HT1080 (cell line): Measurements from ENCODE around the gene GRK5. TPM values are rescaled to one million over a fixed set of nuclear protein-coding genes. Genes with fewer than 3 reads are reported as not detected.

Experiments
- DNase-seq: peaks from one replicate; pipeline ENCODE4 v3.0.0-alpha.2; 2015; ENCODE audit warnings: low read depth
- total RNA-seq: library from RNA; depleted of rRNA; stranded (reverse); fragments of >200 nt; shearing (Covaris generic); gene quantifications from 2 replicates; pipeline ENCODE4 v1.2.3, GENCODE V29; 2014

GRK5 gene
- total RNA-seq, 1 experiment from 2014 or later = 11.4 TPM

DNA sequence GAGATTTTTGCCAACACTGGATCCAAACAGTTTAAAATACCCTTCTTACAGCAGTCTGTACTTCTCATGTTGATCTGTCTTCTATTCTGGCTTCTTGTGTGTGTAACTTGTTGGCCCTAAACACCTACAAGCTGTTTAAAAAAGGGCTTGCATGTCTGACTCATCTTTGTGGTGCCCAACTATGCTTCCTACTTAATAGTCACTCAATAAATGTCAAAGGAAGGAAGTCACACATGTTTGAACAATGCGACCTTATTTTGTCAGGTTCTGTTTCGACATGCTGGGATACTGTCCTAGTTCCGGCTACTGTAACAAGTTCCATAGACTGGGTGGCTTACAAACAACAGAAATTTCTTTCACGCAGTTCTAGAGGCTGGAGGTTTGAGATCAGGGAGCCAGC lies 9.4 kb upstream of the GRK5 start:
- DNase-seq = peak; percentile 68

GRCh38 chr10:119198438-119198837 lies 8.9 kb upstream of the GRK5 start:
- DNase-seq = no peak

- DNase-seq = peak; percentile 72
These were observed 8.0 kb upstream of the GRK5 start for GRCh38 chr10:119199231-119199992.

- no peak for DNase-seq
These were observed 6.1 kb upstream of the GRK5 start for GRCh38 chr10:119201233-119201632.

DNA sequence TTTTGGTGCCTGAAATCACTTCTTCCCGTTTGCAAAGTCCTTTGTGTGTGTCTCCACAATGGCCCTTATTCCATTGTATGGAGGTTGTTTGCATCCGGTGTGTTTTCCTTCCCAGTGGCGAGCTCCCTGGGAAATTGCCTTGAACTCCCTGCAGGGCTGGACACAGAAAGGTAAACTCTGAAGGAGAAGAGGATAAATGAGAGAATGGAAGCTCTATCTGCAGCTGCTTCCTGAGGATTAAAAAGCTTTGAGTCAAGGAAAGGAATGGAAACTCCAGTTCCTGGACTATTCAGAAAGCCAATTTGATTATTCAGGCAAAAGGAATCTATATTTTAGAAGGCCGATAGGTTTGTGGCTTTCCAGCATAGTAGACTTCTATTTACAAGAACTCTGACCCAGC lies 4.4 kb upstream of the GRK5 start:
- DNase-seq = peak; percentile 80

DNA sequence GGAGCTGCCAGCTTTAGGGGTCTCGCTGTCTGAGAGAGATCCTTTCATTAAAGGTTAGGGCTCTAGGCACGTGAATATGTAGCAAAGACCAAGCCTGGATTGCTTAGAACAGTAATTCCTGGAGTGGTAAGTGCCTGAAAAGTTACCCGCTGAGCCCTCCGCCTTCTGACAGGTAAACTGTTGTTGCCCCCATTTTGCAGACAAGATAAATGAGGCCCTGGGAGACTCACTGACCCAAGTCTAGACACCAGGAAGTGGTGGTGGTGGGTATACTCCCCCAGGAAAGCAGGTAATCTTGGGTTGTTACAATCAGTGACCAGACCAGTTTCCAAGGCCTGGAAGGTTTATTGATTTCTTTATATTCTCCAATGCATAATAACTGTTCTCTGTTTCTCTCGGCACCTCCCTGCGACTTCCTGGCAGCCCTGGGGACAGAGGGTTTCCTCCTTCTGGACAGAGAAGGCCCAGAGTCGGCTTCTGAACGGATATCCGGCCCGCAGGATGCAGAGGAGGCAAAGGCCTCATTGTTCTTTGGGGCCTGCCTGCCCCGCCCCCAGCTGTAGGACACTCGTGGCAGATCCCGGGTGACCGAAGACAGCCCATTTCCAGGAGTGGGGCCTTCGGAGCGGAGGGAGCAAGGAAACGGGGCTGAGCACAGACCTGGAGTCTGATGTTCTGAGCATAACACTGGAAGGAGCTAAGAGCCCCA lies 1.3 kb upstream of the GRK5 start:
- DNase-seq = peak; percentile 74

- peak; percentile 66 for DNase-seq
These were observed 587 bp upstream of the GRK5 start for GRCh38 chr10:119206603-119207365.

DNA sequence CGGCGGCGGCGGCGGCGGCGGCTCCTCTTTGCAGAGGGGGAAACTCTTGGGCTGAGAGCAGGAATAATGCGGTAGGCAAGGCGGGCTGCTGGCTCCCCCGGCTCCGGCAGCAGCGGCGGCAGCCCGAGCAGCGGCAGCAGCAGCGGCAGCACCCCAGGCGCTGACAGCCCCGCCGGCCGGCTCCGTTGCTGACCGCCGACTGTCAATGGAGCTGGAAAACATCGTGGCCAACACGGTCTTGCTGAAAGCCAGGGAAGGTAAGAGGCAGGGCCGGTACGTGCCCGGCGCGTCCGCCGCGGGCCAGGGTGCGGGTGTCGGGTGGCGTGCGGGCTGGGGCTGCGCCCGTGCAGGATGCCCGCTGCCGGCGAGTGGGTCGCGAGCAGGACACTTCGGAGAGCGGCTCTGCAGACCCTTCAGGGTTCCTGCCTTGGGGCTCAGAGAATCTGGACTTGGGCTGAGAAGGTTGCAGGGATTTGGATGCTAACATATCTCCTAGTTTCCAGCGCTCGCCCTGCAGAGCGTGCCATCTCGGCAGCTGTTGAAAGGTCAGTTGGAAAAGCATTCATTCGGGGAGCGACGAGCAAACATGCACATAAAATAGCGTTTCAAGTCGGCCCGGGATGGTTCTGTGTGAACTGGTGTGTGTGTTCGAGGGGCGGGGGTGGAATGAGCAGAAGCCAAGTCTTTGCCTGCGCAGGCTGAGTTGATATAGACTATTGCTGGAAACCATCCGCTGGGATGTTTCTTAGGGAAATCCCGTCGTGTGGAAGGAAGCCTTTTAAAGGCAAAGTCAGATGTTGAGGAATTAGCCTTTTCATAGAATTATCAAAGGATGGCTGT lies 562 bp downstream of the GRK5 start:
- peak; percentile 41 for DNase-seq

DNA sequence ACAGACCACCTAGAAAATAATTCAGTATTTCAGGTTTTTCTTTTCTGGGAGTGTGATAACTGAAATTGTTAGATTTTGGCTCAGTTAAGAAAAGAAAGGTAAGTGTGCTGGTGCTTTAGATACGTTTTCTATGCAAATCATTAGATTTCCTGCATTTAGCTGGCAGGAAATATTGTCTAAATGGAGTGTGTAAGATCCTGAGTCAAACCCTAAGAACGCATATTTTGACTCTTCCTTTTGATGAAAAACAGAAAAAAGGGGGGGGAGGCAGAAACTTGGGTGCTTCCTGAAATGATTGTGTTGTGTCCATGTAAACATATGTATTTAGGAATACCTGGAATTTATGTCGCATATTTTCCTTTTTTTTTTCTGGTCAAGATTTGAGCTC lies 1.2 kb downstream of the GRK5 start:
- DNase-seq = peak; percentile 20

DNA sequence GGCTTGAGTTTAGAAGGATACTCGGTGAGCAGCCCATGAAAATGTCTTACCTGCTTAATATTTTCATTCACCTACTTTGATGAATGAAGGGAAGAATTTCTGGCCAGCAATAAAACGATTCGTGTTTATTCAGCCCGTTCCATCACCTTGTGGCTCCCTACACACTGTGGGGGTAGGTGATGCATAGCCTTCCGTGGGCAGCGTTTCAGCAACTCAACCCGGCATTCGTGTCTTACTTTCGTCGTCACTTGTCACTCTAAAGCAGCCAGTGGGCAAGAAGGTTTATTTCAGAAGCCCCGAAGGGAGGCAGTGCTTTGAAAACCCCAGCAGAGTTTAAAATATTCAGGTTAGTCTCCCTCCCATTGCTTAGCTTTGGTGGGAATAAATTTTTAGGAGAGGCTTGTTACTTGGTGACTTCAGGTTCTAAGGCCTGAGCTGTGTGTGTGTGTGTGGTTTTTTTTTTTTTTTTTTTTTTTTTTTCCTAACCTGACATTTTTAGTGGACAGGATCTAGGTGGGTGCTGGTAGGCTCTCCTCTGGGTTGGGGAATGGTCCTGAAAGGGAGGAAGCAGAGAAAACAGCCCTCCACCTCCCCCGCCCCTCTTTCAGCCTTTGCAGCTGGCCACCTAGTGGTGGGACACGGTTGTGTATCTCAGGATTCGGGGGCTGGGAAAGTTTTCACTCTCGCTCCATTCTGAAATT lies 1.8 kb downstream of the GRK5 start:
- peak; percentile 50 for DNase-seq

- DNase-seq = no peak
These were observed 2.5 kb downstream of the GRK5 start for GRCh38 chr10:119209736-119210355.

DNA sequence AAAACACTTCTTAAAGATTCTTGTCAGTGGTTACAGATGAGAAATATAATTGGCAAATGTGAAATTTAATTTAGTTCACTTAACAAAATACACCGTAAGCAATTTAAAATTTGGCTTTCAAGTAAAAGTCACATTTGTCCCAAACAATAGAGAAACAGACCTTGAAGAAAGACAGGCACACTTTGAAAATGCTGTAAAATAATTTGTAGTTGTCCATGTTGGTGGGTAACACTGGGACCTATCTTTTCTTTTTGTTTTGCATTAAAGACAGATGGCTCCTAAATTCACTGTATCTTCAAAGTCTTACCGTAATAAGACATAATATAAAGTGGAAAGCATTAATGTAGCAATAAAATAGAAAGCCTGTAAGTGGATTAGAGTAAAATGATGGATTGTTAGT lies 3.3 kb downstream of the GRK5 start:
- no peak for DNase-seq

DNA sequence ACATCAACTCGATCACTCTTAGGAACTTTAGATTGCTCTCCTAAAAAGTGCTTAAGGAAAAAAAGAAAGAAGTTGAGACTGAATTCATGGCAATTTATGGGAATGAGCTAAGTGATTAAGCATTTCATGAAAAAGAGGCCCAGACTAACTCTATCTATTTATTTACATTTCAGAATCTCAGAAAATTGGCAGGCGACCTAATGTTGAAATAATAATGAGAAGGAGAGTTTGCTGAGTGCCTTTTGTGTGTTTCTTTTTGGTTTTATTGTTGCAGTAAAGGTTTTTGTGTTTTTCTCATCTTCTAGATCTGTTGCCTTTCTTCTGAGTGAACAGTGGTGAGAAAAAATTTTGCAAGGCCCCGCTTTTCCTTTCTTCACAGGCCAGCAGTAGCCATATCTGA lies 3.8 kb downstream of the GRK5 start:
- no peak for DNase-seq

DNA sequence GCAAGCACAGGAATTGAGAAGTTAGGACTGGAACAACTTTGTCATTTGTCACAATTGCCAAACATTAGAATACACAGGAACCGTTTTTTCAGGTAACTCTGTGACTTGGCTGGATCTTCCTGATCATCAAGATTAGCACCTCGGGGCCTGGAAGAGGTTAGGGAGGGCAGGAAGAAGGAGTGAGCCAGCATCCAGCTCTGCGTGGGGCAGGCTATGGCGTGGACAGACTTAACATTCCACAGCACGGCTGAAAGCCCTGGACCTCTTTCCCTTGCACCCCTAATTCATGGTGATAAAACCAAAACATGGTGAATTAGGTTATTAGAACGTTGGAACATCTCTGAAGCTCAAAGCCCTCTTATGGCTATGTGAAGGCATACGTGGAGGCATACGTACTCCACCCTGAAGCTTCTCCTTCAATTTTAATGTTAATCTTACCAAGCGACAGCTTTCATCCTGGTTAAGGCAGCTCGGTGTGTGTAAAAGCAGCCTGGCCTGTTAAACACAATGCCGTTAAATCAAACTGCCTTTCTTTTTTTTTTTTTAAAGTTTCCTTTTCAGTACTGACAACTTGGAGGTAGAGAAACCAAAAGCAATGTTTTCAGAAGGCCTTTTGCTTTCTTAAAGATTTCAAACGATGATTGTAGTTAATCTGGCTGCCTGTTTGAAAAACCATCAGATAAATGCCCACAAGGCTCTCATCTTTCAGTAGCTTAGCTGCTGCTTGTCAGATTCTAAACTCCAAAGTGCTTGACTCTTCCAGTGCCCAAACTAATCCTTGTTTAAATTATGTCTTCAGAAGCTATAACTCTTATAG lies 4.5 kb downstream of the GRK5 start:
- DNase-seq = no peak

DNA sequence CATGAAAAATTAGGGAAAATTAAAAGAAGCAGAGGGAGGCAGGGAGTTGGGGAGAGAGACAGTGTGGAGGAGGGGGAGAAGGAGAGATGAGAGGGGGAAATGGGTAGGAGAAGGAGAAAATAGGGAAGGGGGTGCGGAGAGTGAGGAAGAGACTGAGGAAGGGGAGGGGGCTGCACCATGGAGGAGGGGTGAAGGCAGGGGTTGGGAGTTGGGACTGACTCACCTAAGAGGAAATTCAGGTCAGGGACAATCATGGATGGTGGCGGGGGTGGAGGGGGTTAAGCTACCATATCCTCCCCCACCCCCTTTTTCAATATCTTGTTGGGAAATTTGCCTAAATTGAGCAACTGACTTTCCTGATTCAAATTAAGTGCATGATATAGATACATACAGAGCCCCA lies 8.0 kb downstream of the GRK5 start:
- no peak for DNase-seq

- DNase-seq = no peak
These were observed 8.8 kb downstream of the GRK5 start for GRCh38 chr10:119216127-119216526.

- no peak for DNase-seq
These were observed 10.0 kb downstream of the GRK5 start for GRCh38 chr10:119217401-119217800.

DNA sequence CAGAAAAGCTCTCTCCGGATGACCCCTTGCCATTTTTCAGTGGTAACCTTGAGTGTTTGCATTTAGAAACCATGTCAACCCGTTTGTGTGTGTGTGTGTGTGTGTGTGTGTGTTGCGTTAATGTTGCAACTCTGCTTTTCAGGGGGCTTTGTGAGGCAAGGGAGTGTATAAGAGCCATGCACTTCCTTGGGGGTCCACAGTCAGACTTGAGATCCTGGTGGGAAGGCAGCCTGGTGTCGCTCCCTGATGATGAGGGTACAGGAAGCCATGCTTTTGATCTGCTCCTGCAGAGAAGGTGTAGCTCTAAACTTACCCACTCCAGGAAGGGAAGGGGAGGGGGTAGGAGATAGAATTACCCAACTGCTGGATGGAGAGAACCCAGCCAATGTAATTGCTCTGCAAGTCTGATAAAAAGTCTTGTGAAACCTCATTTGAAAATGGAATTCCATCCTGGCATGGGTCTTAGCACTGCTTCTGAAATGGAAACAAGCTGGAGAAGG lies 10.7 kb downstream of the GRK5 start:
- no peak for DNase-seq

DNA sequence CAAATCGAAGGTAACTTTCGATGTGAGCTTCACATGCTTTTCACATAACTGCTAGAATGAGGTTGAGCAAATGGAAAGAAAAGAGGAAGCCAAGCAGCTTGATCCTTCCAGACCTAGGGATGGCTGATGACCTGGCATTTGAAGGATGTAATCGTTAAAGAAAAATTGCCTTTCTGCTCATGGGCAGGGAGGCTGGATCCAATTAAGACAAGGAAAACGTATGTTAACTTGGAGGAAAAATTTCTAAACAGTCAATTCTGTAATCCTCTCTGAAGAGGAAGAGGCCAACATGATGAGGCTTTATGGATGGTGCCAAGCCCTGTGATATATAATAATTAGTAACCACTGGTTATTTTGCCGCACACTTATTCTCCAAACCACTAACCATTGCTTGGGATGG lies 12.5 kb downstream of the GRK5 start:
- no peak for DNase-seq
